IMR-90 (cell line): Measurements from ENCODE around the gene PFKFB2. TPM values are rescaled to one million over a fixed set of nuclear protein-coding genes. Genes with fewer than 3 reads are reported as not detected.

Experiments used
- ATAC-seq: fragments of 200-7000 bp; cut with Tn5 transposase; 2 replicates; pipeline ENCODE4 v1.9.1; 2020; ENCODE audit warnings: low read depth, mild to moderate bottlenecking, moderate library complexity
- BruUV-seq: library from RNA; stranded (reverse); fragments of 400-500 nt; replicated peaks from 2 replicates; lab custom pipeline; 2021; lab: Mats Ljungman, UMichigan
- CTCF ChIA-PET: fragments of 300-600 bp; formaldehyde crosslinking; extraction: SDS; loops from one replicate; lab custom pipeline; 2021; ENCODE audit warnings: antibody characterized with exemption; lab: Yijun Ruan, JAX
- POLR2A ChIA-PET: fragments of 300-600 bp; sonication (Branson Sonifier 250); formaldehyde crosslinking; loops from one replicate; lab custom pipeline; 2022; ENCODE audit warnings: antibody characterized with exemption; ENCODE audit not compliant: unreplicated experiment; lab: Charles Lee
- DNase-seq: peaks from one replicate; pipeline ENCODE4 v3.0.0; 2013
- H2AFZ ChIP-seq: replicated peaks from 2 replicates; pipeline ENCODE3; 2013; ENCODE audit warnings: low read length, mild to moderate bottlenecking; ENCODE audit not compliant: poor library complexity
- H2AK5ac ChIP-seq: 2 replicates; pipeline ENCODE4 v1.6.1; 2013; ENCODE audit warnings: low read depth, low read length, inconsistent platforms
- H2AK9ac ChIP-seq: replicated peaks from 2 replicates; pipeline ENCODE3; 2013; ENCODE audit warnings: mild to moderate bottlenecking, low read depth, low read length, moderate library complexity; ENCODE audit not compliant: poor library complexity
- H2BK120ac ChIP-seq: 2 replicates; pipeline ENCODE4 v1.6.1; 2013; ENCODE audit warnings: low read depth, low read length, inconsistent platforms
- H2BK15ac ChIP-seq: 3 replicates; pipeline ENCODE4 v1.6.1; 2013; ENCODE audit warnings: low read depth, low read length, inconsistent platforms
- H2BK20ac ChIP-seq: 2 replicates; pipeline ENCODE4 v1.6.1; 2013; ENCODE audit warnings: low read depth, mild to moderate bottlenecking, inconsistent platforms, low read length, moderate library complexity
- H2BK5ac ChIP-seq: 2 replicates; pipeline ENCODE4 v1.6.1; 2013; ENCODE audit warnings: mild to moderate bottlenecking, low read depth, low read length, inconsistent platforms; ENCODE audit not compliant: poor library complexity, severe bottlenecking
- H3K14ac ChIP-seq: replicated peaks from 2 replicates; pipeline ENCODE4 v1.6.1; 2013; ENCODE audit warnings: low read depth, low read length, inconsistent platforms
- H3K18ac ChIP-seq: 2 replicates; pipeline ENCODE4 v1.6.1; 2013; ENCODE audit warnings: low read depth, low read length, control low read depth
- H3K23ac ChIP-seq: 2 replicates; pipeline ENCODE4 v1.6.1; 2013; ENCODE audit warnings: low read depth, low read length, inconsistent platforms
- H3K27ac ChIP-seq: 2 replicates; pipeline ENCODE4 v1.5.1; 2013; ENCODE audit warnings: mild to moderate bottlenecking, control low read depth, low read length; ENCODE audit not compliant: insufficient read depth
- H3K27me3 ChIP-seq: 2 replicates; pipeline ENCODE4 v1.6.1; 2013; ENCODE audit warnings: low read length; ENCODE audit not compliant: control insufficient read depth, insufficient read depth
- H3K36me3 ChIP-seq: 2 replicates; pipeline ENCODE4 v1.6.1; 2013; ENCODE audit warnings: low read length, mixed read lengths; ENCODE audit not compliant: control insufficient read depth, insufficient read depth
- H3K4ac ChIP-seq: 2 replicates; pipeline ENCODE4 v1.6.1; 2013; ENCODE audit warnings: low read depth, low read length, inconsistent platforms
- H3K4me1 ChIP-seq: 2 replicates; pipeline ENCODE4 v1.6.1; 2013; ENCODE audit warnings: low read length, mixed read lengths; ENCODE audit not compliant: control insufficient read depth, insufficient read depth
- H3K4me2 ChIP-seq: 2 replicates; pipeline ENCODE4 v1.6.1; 2013; ENCODE audit warnings: low read depth, mild to moderate bottlenecking, control low read depth, low read length, moderate library complexity
- H3K4me3 ChIP-seq: 2 replicates; pipeline ENCODE4 v1.5.1; 2013; ENCODE audit warnings: low read depth, mild to moderate bottlenecking, control low read depth, low read length, moderate library complexity; ENCODE audit not compliant: insufficient read depth
- H3K56ac ChIP-seq: 2 replicates; pipeline ENCODE4 v1.6.1; 2013; ENCODE audit warnings: low read length, inconsistent platforms; ENCODE audit not compliant: insufficient read depth; ENCODE audit errors: extremely low read depth
- H3K79me1 ChIP-seq, 2 experiments: 2 replicates each; pipeline ENCODE4 v1.6.1; 2013; ENCODE audit warnings: low read length in 2 of 2, inconsistent platforms in 1 of 2, low read depth in 1 of 2
- H3K9ac ChIP-seq: 2 replicates; pipeline ENCODE4 v1.6.1; 2013; ENCODE audit warnings: low read depth, low read length, control low read depth
- H3K9me1 ChIP-seq: 2 replicates; pipeline ENCODE4 v1.6.1; 2013; ENCODE audit warnings: low read length, inconsistent platforms; ENCODE audit not compliant: insufficient read depth
- H3K9me3 ChIP-seq: 2 replicates; pipeline ENCODE4 v1.6.1; 2013; ENCODE audit warnings: low read length; ENCODE audit not compliant: control insufficient read depth, insufficient read depth
- H4K20me1 ChIP-seq: 2 replicates; pipeline ENCODE4 v1.6.1; 2013; ENCODE audit warnings: low read length, inconsistent platforms; ENCODE audit not compliant: insufficient read depth
- H4K5ac ChIP-seq: 2 replicates; pipeline ENCODE4 v1.6.1; 2013; ENCODE audit warnings: mild to moderate bottlenecking, low read depth, low read length, control low read depth
- H4K8ac ChIP-seq, 2 experiments: 2 replicates each; pipeline ENCODE4 v1.6.1; 2013; ENCODE audit warnings: low read depth in 2 of 2, low read length in 2 of 2, control low read depth in 1 of 2, inconsistent platforms in 1 of 2
- H4K91ac ChIP-seq: 2 replicates; pipeline ENCODE4 v1.6.1; 2013; ENCODE audit warnings: low read depth, low read length, inconsistent platforms; ENCODE audit not compliant: insufficient read depth
- BHLHE40 ChIP-seq: fragments of 150-350 bp; IDR thresholded peaks from 2 replicates; pipeline ENCODE4 v1.6.1; 2016; ENCODE audit warnings: mild to moderate bottlenecking, low read depth, low read length
- CEBPB ChIP-seq: IDR thresholded peaks from 2 replicates; pipeline ENCODE4 v1.6.1; 2012; ENCODE audit warnings: low read depth, low read length, improper control_type of control experiment
- CHD1 ChIP-seq: IDR thresholded peaks from 2 replicates; pipeline ENCODE4 v1.6.1; 2012; ENCODE audit warnings: low read depth, low read length, improper control_type of control experiment
- FOS ChIP-seq: fragments of 150-350 bp; IDR thresholded peaks from 2 replicates; pipeline ENCODE4 v1.6.1; 2016; ENCODE audit warnings: low read depth, low read length
- MAFK ChIP-seq: IDR thresholded peaks from 2 replicates; pipeline ENCODE4 v1.6.1; 2012; ENCODE audit warnings: low read depth, low read length, improper control_type of control experiment
- MAZ ChIP-seq: IDR thresholded peaks from 2 replicates; pipeline ENCODE4 v1.6.1; 2012; ENCODE audit warnings: low read depth, mild to moderate bottlenecking, low read length, improper control_type of control experiment, moderate library complexity, borderline replicate concordance
- MXI1 ChIP-seq: IDR thresholded peaks from 2 replicates; pipeline ENCODE4 v1.6.1; 2012; ENCODE audit warnings: low read depth, mild to moderate bottlenecking, low read length, moderate library complexity, borderline replicate concordance
- NFE2L2 ChIP-seq: fragments of 150-350 bp; IDR thresholded peaks from 2 replicates; pipeline ENCODE4 v1.6.1; 2016; ENCODE audit warnings: low read depth, mild to moderate bottlenecking, low read length
- POLR2A ChIP-seq: IDR thresholded peaks from 2 replicates; pipeline ENCODE4 v1.6.1; 2012; ENCODE audit warnings: mild to moderate bottlenecking, low read depth, low read length
- RAD21 ChIP-seq: IDR thresholded peaks from 2 replicates; pipeline ENCODE4 v1.6.1; 2012; ENCODE audit warnings: low read length, improper control_type of control experiment
- RCOR1 ChIP-seq: IDR thresholded peaks from 2 replicates; pipeline ENCODE4 v1.6.1; 2012; ENCODE audit warnings: mild to moderate bottlenecking, low read length, improper control_type of control experiment; ENCODE audit not compliant: insufficient replicate concordance
- RFX5 ChIP-seq: IDR thresholded peaks from 2 replicates; pipeline ENCODE4 v1.8.0; 2012; ENCODE audit warnings: low read depth, mild to moderate bottlenecking, low read length, moderate library complexity
- USF2 ChIP-seq: fragments of 150-350 bp; IDR thresholded peaks from 2 replicates; pipeline ENCODE4 v1.6.1; 2017; ENCODE audit warnings: mild to moderate bottlenecking, antibody characterized with exemption, low read length, low read depth
- WGBS, 2 experiments: methylation state at CpG; one replicate each; pipeline versions ENCODE4 v1.1.5 to v1.1.7; 2013; ENCODE audit warnings: missing lambda C conversion rate in 2 of 2; ENCODE audit not compliant: insufficient read length in 1 of 2; ENCODE audit errors: extremely low coverage in 2 of 2; 5-methylcytosine and 5-hydroxymethylcytosine counted together
- dilution Hi-C: fragments of 300-500 bp; cut with HindIII; formaldehyde crosslinking; loops from one replicate; pipeline ENCODE4 v1.14.3; 2018; ENCODE audit warnings: low sequenced_read_pairs; ENCODE audit not compliant: unreplicated experiment
- in situ Hi-C: fragments of 300-500 bp; cut with MboI; formaldehyde crosslinking; loops from 3 replicates; pipeline ENCODE4 v1.14.3; 2019; ENCODE audit warnings: low sequenced_read_pairs, inconsistent platforms, mixed read lengths
- intact Hi-C: fragments of 100-400 bp; cut with micrococcal nuclease; formaldehyde crosslinking; loops from 2 replicates; pipeline ENCODE4 v1.10.0; 2022
- polyA plus RNA-seq, 3 experiments: library from polyadenylated mRNA; depleted of rRNA; stranded (reverse); fragments of >200 nt; gene quantifications; 2 replicates each; pipeline ENCODE4 v1.2.3, GENCODE V29; 2012; ENCODE audit warnings: low replicate concordance in 1 of 3
- total RNA-seq: library from RNA; depleted of rRNA; stranded (reverse); fragments of >200 nt; gene quantifications from 2 replicates; pipeline ENCODE4 v1.2.3, GENCODE V29; 2012
- TF ChIP-seq, protein P1 (sequence below): conservative IDR thresholded peaks from 2 replicates; pipeline ENCODE4 v1.5.1; 2012; ENCODE audit warnings: mild to moderate bottlenecking, low read depth, low read length, improper control_type of control experiment

The PFKFB2 gene
- total and polyA plus RNA-seq, 2 of the 4 experiments (the other 2 are of a cell fraction) = 0.62 to 1.3 TPM

- no peak overlapping the region for H4K5ac ChIP-seq
- CTCF ChIA-PET = interaction anchor here (1.0 to 1.2 kb wide), 3 partner anchors 14 to 331 kb away, joined by 3 read pairs; partner anchors contain the start of gene PFKFB2
- no peaks in the 10 kb centered on the region for H3K79me1 ChIP-seq
- no peak overlapping the region for H2AK5ac ChIP-seq
- H2BK5ac ChIP-seq = no peak overlapping the region
- no peak overlapping the region for H3K14ac ChIP-seq
- dilution Hi-C loops = no loop called here
- no peak overlapping the region for H3K4me3 ChIP-seq
- peak; percentile 7 for DNase-seq
- H3K36me3 ChIP-seq = no peaks in the 10 kb centered on the region
- no peak overlapping the region for H3K9ac ChIP-seq
- H4K91ac ChIP-seq = no peak overlapping the region
- no peaks in the 10 kb centered on the region for H3K9me1 ChIP-seq
- no peak overlapping the region for H3K27ac ChIP-seq
- H3K4me2 ChIP-seq = no peak overlapping the region
- no peak overlapping the region for H2AFZ ChIP-seq
- no peak overlapping the region for H2AK9ac ChIP-seq
- H4K8ac ChIP-seq = no peak overlapping the region
- no peak overlapping the region for H3K23ac ChIP-seq
- no peak overlapping the region for H2BK15ac ChIP-seq
- H3K27me3 ChIP-seq = no peaks in the 10 kb centered on the region; the same call in 1 of the 2 replicates
- no peak overlapping the region for H2BK20ac ChIP-seq
- no peak overlapping the region for H3K18ac ChIP-seq
- no peaks in the 10 kb centered on the region for H3K4me1 ChIP-seq
- no TSS peak for BruUV-seq
- intact Hi-C loops = loop anchor here (10.0 kb wide), 2 partner anchors 159 to 319 kb away; no protein-coding TSS in a partner anchor
- no peak overlapping the region for H3K56ac ChIP-seq
- no CpG with 5 or more reads among the region's 4 CpGs for WGBS, 2 experiments
- H3K9me3 ChIP-seq = no peaks in the 10 kb centered on the region
- no peak overlapping the region for H2BK120ac ChIP-seq
- in situ Hi-C loops = no loop called here
- no peak for ATAC-seq
- no peaks in the 10 kb centered on the region for H4K20me1 ChIP-seq
- H3K4ac ChIP-seq = no peak overlapping the region
- POLR2A ChIA-PET = no interaction called here
- TF ChIP-seq RAD21 (no peak), POLR2A (no peak), CEBPB (no peak), MXI1 (no peak), NFE2L2 (no peak), MAZ (no peak), BHLHE40 (no peak), FOS (no peak), RCOR1 (no peak), RFX5 (no peak), USF2 (no peak), MAFK (no peak), CHD1 (no peak)
- TF ChIP-seq, protein P1, sequence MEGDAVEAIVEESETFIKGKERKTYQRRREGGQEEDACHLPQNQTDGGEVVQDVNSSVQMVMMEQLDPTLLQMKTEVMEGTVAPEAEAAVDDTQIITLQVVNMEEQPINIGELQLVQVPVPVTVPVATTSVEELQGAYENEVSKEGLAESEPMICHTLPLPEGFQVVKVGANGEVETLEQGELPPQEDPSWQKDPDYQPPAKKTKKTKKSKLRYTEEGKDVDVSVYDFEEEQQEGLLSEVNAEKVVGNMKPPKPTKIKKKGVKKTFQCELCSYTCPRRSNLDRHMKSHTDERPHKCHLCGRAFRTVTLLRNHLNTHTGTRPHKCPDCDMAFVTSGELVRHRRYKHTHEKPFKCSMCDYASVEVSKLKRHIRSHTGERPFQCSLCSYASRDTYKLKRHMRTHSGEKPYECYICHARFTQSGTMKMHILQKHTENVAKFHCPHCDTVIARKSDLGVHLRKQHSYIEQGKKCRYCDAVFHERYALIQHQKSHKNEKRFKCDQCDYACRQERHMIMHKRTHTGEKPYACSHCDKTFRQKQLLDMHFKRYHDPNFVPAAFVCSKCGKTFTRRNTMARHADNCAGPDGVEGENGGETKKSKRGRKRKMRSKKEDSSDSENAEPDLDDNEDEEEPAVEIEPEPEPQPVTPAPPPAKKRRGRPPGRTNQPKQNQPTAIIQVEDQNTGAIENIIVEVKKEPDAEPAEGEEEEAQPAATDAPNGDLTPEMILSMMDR = no peak
Observed at GRCh38 chr1:207073906-207074820, 21.1 kb downstream of the PFKFB2 start.
